HG02943 (cell line): Measurements from ENCODE around the gene EGFL7.

Source experiments
- ATAC-seq: cut with Tn5 transposase; IDR thresholded peaks from one replicate; pipeline ENCODE4 v1.9.1; 2021; ENCODE audit warnings: mild to moderate bottlenecking, low read depth, moderate library complexity; ENCODE audit not compliant: unreplicated experiment

Gene EGFL7

GRCh38 chr9:136671646-136672430 is 9.1 kb downstream of the EGFL7 start:
- no peak for ATAC-seq

GRCh38 chr9:136672431-136673087 is 9.8 kb downstream of the EGFL7 start:
- no peak for ATAC-seq

GRCh38 chr9:136673088-136673974 is 10.6 kb downstream of the EGFL7 start:
- no peak for ATAC-seq

- ATAC-seq = no peak
Measured at GRCh38 chr9:136673975-136674785, 11.5 kb downstream of the EGFL7 start.

GRCh38 chr9:136674786-136675349 is 12.2 kb downstream of the EGFL7 start:
- no peak for ATAC-seq

GRCh38 chr9:136675477-136676296 is 13.0 kb downstream of the EGFL7 start:
- no peak for ATAC-seq

- no peak for ATAC-seq
Measured at GRCh38 chr9:136676297-136676794, 13.6 kb downstream of the EGFL7 start.

- no peak for ATAC-seq
Measured at GRCh38 chr9:136676920-136677686, 14.4 kb downstream of the EGFL7 start.

- no peak for ATAC-seq
Measured at GRCh38 chr9:136678034-136678433, 15.3 kb downstream of the EGFL7 start.

GRCh38 chr9:136678624-136679023 is 15.9 kb downstream of the EGFL7 start:
- no peak for ATAC-seq

- no peak for ATAC-seq
Measured at GRCh38 chr9:136679431-136679941, 16.8 kb downstream of the EGFL7 start.

- ATAC-seq = no peak
Measured at GRCh38 chr9:136681029-136681428, 18.3 kb downstream of the EGFL7 start.

GRCh38 chr9:136681945-136682699 is 19.4 kb downstream of the EGFL7 start:
- ATAC-seq = no peak

- no peak for ATAC-seq
Measured at GRCh38 chr9:136682710-136683109, 20.0 kb downstream of the EGFL7 start.

GRCh38 chr9:136683173-136683745 is 20.5 kb downstream of the EGFL7 start:
- ATAC-seq = no peak

GRCh38 chr9:136683755-136684154 is 21.0 kb downstream of the EGFL7 start:
- ATAC-seq = no peak

GRCh38 chr9:136684339-136684738 is 21.6 kb downstream of the EGFL7 start:
- no peak for ATAC-seq
